ENCODE measurements around the gene RAPSN.
A peak's percentile ranks its signal among the peaks of the same experiment; 100 is the strongest.
"Not testable (repeated sequence)": the region's sequence is repeated elsewhere in the genome, so short reads cannot be mapped to it uniquely, and the experiment has no call there.

RAPSN gene

GRCh38 chr11:47466701-47467250 is 17.8 kb upstream of the RAPSN start:
- peak; percentile 18 for DNase-seq (ENCODE audit: low read depth)
- no peak overlapping the region for H3K4me3 ChIP-seq (ENCODE audit: low read length)

GRCh38 chr11:47466201-47466600 is 17.3 kb upstream of the RAPSN start:
- no peak overlapping the region for H3K4me3 ChIP-seq (ENCODE audit: low read length)
- DNase-seq (ENCODE audit: low read depth): peak; percentile 44
- TF ChIP-seq, protein P1, sequence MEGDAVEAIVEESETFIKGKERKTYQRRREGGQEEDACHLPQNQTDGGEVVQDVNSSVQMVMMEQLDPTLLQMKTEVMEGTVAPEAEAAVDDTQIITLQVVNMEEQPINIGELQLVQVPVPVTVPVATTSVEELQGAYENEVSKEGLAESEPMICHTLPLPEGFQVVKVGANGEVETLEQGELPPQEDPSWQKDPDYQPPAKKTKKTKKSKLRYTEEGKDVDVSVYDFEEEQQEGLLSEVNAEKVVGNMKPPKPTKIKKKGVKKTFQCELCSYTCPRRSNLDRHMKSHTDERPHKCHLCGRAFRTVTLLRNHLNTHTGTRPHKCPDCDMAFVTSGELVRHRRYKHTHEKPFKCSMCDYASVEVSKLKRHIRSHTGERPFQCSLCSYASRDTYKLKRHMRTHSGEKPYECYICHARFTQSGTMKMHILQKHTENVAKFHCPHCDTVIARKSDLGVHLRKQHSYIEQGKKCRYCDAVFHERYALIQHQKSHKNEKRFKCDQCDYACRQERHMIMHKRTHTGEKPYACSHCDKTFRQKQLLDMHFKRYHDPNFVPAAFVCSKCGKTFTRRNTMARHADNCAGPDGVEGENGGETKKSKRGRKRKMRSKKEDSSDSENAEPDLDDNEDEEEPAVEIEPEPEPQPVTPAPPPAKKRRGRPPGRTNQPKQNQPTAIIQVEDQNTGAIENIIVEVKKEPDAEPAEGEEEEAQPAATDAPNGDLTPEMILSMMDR (conservative IDR thresholded peaks at IDR 0.05; ENCODE audit: low read length): no peak

More at GRCh38 chr11:47466701-47467250, 17.8 kb upstream of the RAPSN start:
- TF ChIP-seq, protein P1 (conservative IDR thresholded peaks at IDR 0.05; ENCODE audit: low read length): no peak

GRCh38 chr11:47464483-47464882 is 15.5 kb upstream of the RAPSN start:
- no peak overlapping the region for H3K4me3 ChIP-seq (ENCODE audit: low read length)
- peak; percentile 20 for DNase-seq (ENCODE audit: low read depth)
- TF ChIP-seq, protein P1 (conservative IDR thresholded peaks at IDR 0.05; ENCODE audit: low read length): no peak

GRCh38 chr11:47461876-47462275 is 12.9 kb upstream of the RAPSN start:
- no peak for DNase-seq (ENCODE audit: low read depth)
- TF ChIP-seq, protein P1 (conservative IDR thresholded peaks at IDR 0.05; ENCODE audit: low read length): no peak
- no peak overlapping the region for H3K4me3 ChIP-seq (ENCODE audit: low read length)

- H3K4me3 ChIP-seq (ENCODE audit: low read length): no peak overlapping the region
- TF ChIP-seq, protein P1 (conservative IDR thresholded peaks at IDR 0.05; ENCODE audit: low read length): no peak
- peak; percentile 25 for DNase-seq (ENCODE audit: low read depth)
Measured at GRCh38 chr11:47460571-47461235, 11.8 kb upstream of the RAPSN start.

GRCh38 chr11:47454258-47454671 is 5.3 kb upstream of the RAPSN start:
- TF ChIP-seq, protein P1 (conservative IDR thresholded peaks at IDR 0.05; ENCODE audit: low read length): peak; percentile 95
- not testable (repeated sequence) for H3K4me3 ChIP-seq (ENCODE audit: low read length)
- peak; percentile 87 for DNase-seq (ENCODE audit: low read depth)

GRCh38 chr11:47453365-47453764 is 4.4 kb upstream of the RAPSN start:
- H3K4me3 ChIP-seq (ENCODE audit: low read length): no peak overlapping the region
- TF ChIP-seq, protein P1 (conservative IDR thresholded peaks at IDR 0.05; ENCODE audit: low read length): no peak

More at GRCh38 chr11:47453365-47453764, 4.4 kb upstream of the RAPSN start:
- no peak for DNase-seq (ENCODE audit: low read depth)

All from AG10803 (cell line).